ENCODE data around the gene DNAJC19. TPM values are rescaled to one million over a fixed set of nuclear protein-coding genes. Genes with fewer than 3 reads are reported as not detected.
A peak's percentile ranks its signal among the peaks of the same experiment; 100 is the strongest.
"Not testable (repeated sequence)": the region's sequence is repeated elsewhere in the genome, so short reads cannot be mapped to it uniquely, and the experiment has no call there.

DNAJC19 gene
- polyA plus RNA-seq, 1 donor: 48.8 TPM

GRCh38 chr3:181003469-181003868 is 13.9 kb upstream of the DNAJC19 start:
- not testable (repeated sequence) for H3K36me3 ChIP-seq (ENCODE audit: control insufficient read depth, insufficient read depth, low read length); H3K4me1 ChIP-seq (ENCODE audit: control insufficient read depth, insufficient read depth, low read length); DNase-seq; H3K27me3 ChIP-seq (ENCODE audit: control insufficient read depth, insufficient read depth, low read length); H3K9me3 ChIP-seq (ENCODE audit: control insufficient read depth, low read depth, low read length); H3K4me3 ChIP-seq (ENCODE audit: low read length); H3K27ac ChIP-seq (ENCODE audit: low read length)
- WGBS (ENCODE audit: insufficient coverage, low lambda C conversion rate): no CpG with 5 or more reads among the region's 2 CpGs

- not testable (repeated sequence) for H3K27me3 ChIP-seq (ENCODE audit: control insufficient read depth, insufficient read depth, low read length); H3K4me1 ChIP-seq (ENCODE audit: control insufficient read depth, insufficient read depth, low read length); H3K27ac ChIP-seq (ENCODE audit: low read length); H3K36me3 ChIP-seq (ENCODE audit: control insufficient read depth, insufficient read depth, low read length); DNase-seq; H3K9me3 ChIP-seq (ENCODE audit: control insufficient read depth, low read depth, low read length); H3K4me3 ChIP-seq (ENCODE audit: low read length)
- no CpG with 5 or more reads among the region's 4 CpGs for WGBS (ENCODE audit: insufficient coverage, low lambda C conversion rate)
These were observed 12.8 kb upstream of the DNAJC19 start for GRCh38 chr3:181002331-181002730.

- DNase-seq: no peak
- no peaks in the 10 kb centered on the region for H3K4me1 ChIP-seq (ENCODE audit: control insufficient read depth, insufficient read depth, low read length)
- no peaks in the 10 kb centered on the region for H3K9me3 ChIP-seq (ENCODE audit: control insufficient read depth, low read depth, low read length)
- no peak overlapping the region for H3K4me3 ChIP-seq (ENCODE audit: low read length)
- H3K36me3 ChIP-seq (ENCODE audit: control insufficient read depth, insufficient read depth, low read length): no peaks in the 10 kb centered on the region
- WGBS (ENCODE audit: insufficient coverage, low lambda C conversion rate): no CpG with 5 or more reads among the region's 2 CpGs
- no peak overlapping the region for H3K27ac ChIP-seq (ENCODE audit: low read length)
- no peaks in the 10 kb centered on the region for H3K27me3 ChIP-seq (ENCODE audit: control insufficient read depth, insufficient read depth, low read length)
These were observed 6.9 kb upstream of the DNAJC19 start for GRCh38 chr3:180996415-180996932.

- Histone ChIP-seq H3K9me3 (ENCODE audit: control insufficient read depth, low read depth, low read length) (no peaks in the 10 kb centered on the region), H3K27me3 (ENCODE audit: control insufficient read depth, insufficient read depth, low read length) (no peaks in the 10 kb centered on the region), H3K27ac (ENCODE audit: low read length) (peak overlapping the region; percentile 92), H3K36me3 (ENCODE audit: control insufficient read depth, insufficient read depth, low read length) (peaks cover 16% of the 10 kb centered on the region), H3K4me3 (ENCODE audit: low read length) (peak overlapping the region; percentile 92), H3K4me1 (ENCODE audit: control insufficient read depth, insufficient read depth, low read length) (peaks cover 10% of the 10 kb centered on the region)
- no peak for DNase-seq
- WGBS (ENCODE audit: insufficient coverage, low lambda C conversion rate): 60% methylated on average over 1 of the region's 2 CpGs
These were observed 969 bp upstream of the DNAJC19 start for GRCh38 chr3:180990505-180990904.

GRCh38 chr3:180987344-180987743 is 2.2 kb downstream of the DNAJC19 start:
- no peaks in the 10 kb centered on the region for H3K27me3 ChIP-seq (ENCODE audit: control insufficient read depth, insufficient read depth, low read length)
- H3K4me3 ChIP-seq (ENCODE audit: low read length): no peak overlapping the region
- peaks cover 26% of the 10 kb centered on the region for H3K36me3 ChIP-seq (ENCODE audit: control insufficient read depth, insufficient read depth, low read length)
- peaks cover 10% of the 10 kb centered on the region for H3K4me1 ChIP-seq (ENCODE audit: control insufficient read depth, insufficient read depth, low read length)
- no peak for DNase-seq
- no CpG with 5 or more reads among the region's 2 CpGs for WGBS (ENCODE audit: insufficient coverage, low lambda C conversion rate)
- no peaks in the 10 kb centered on the region for H3K9me3 ChIP-seq (ENCODE audit: control insufficient read depth, low read depth, low read length)
- no peak overlapping the region for H3K27ac ChIP-seq (ENCODE audit: low read length)

GRCh38 chr3:180986366-180986765 is 3.2 kb downstream of the DNAJC19 start:
- H3K36me3 ChIP-seq (ENCODE audit: control insufficient read depth, insufficient read depth, low read length): peaks cover 26% of the 10 kb centered on the region
- not testable (repeated sequence) for H3K4me3 ChIP-seq (ENCODE audit: low read length); H3K27ac ChIP-seq (ENCODE audit: low read length); H3K27me3 ChIP-seq (ENCODE audit: control insufficient read depth, insufficient read depth, low read length); H3K4me1 ChIP-seq (ENCODE audit: control insufficient read depth, insufficient read depth, low read length); H3K9me3 ChIP-seq (ENCODE audit: control insufficient read depth, low read depth, low read length); DNase-seq
- WGBS (ENCODE audit: insufficient coverage, low lambda C conversion rate): no CpG with 5 or more reads among the region's 10 CpGs

GRCh38 chr3:180983136-180983535 is 6.4 kb downstream of the DNAJC19 start:
- no peaks in the 10 kb centered on the region for H3K4me1 ChIP-seq (ENCODE audit: control insufficient read depth, insufficient read depth, low read length)
- DNase-seq: no peak
- H3K27ac ChIP-seq (ENCODE audit: low read length): no peak overlapping the region
- 40% methylated on average over 1 of the region's 2 CpGs for WGBS (ENCODE audit: insufficient coverage, low lambda C conversion rate)
- no peaks in the 10 kb centered on the region for H3K9me3 ChIP-seq (ENCODE audit: control insufficient read depth, low read depth, low read length)
- H3K27me3 ChIP-seq (ENCODE audit: control insufficient read depth, insufficient read depth, low read length): no peaks in the 10 kb centered on the region
- no peak overlapping the region for H3K4me3 ChIP-seq (ENCODE audit: low read length)
- peaks cover 31% of the 10 kb centered on the region for H3K36me3 ChIP-seq (ENCODE audit: control insufficient read depth, insufficient read depth, low read length)

GRCh38 chr3:180981912-180982311 is 7.6 kb downstream of the DNAJC19 start:
- H3K36me3 ChIP-seq (ENCODE audit: control insufficient read depth, insufficient read depth, low read length): peaks cover 25% of the 10 kb centered on the region
- H3K27me3 ChIP-seq (ENCODE audit: control insufficient read depth, insufficient read depth, low read length): no peaks in the 10 kb centered on the region
- peak in 1 of 2 donors; percentile 4 for DNase-seq
- no CpG with 5 or more reads among the region's 2 CpGs for WGBS (ENCODE audit: insufficient coverage, low lambda C conversion rate)
- no peaks in the 10 kb centered on the region for H3K4me1 ChIP-seq (ENCODE audit: control insufficient read depth, insufficient read depth, low read length)
- H3K27ac ChIP-seq (ENCODE audit: low read length): no peak overlapping the region
- no peak overlapping the region for H3K4me3 ChIP-seq (ENCODE audit: low read length)
- H3K9me3 ChIP-seq (ENCODE audit: control insufficient read depth, low read depth, low read length): no peaks in the 10 kb centered on the region

GRCh38 chr3:180980611-180981010 is 8.9 kb downstream of the DNAJC19 start:
- no peak for DNase-seq
- Histone ChIP-seq H3K9me3 (ENCODE audit: control insufficient read depth, low read depth, low read length) (no peaks in the 10 kb centered on the region), H3K4me3 (ENCODE audit: low read length) (no peak overlapping the region), H3K27me3 (ENCODE audit: control insufficient read depth, insufficient read depth, low read length) (no peaks in the 10 kb centered on the region), H3K4me1 (ENCODE audit: control insufficient read depth, insufficient read depth, low read length) (no peaks in the 10 kb centered on the region), H3K27ac (ENCODE audit: low read length) (no peak overlapping the region), H3K36me3 (ENCODE audit: control insufficient read depth, insufficient read depth, low read length) (peaks cover 20% of the 10 kb centered on the region)

GRCh38 chr3:180979961-180980360 is 9.6 kb downstream of the DNAJC19 start:
- H3K27ac ChIP-seq (ENCODE audit: low read length): no peak overlapping the region
- no peaks in the 10 kb centered on the region for H3K9me3 ChIP-seq (ENCODE audit: control insufficient read depth, low read depth, low read length)
- no peaks in the 10 kb centered on the region for H3K27me3 ChIP-seq (ENCODE audit: control insufficient read depth, insufficient read depth, low read length)
- H3K4me3 ChIP-seq (ENCODE audit: low read length): no peak overlapping the region
- no peak for DNase-seq
- H3K4me1 ChIP-seq (ENCODE audit: control insufficient read depth, insufficient read depth, low read length): no peaks in the 10 kb centered on the region
- H3K36me3 ChIP-seq (ENCODE audit: control insufficient read depth, insufficient read depth, low read length): peaks cover 17% of the 10 kb centered on the region

GRCh38 chr3:180977498-180977897 is 12.0 kb downstream of the DNAJC19 start:
- Histone ChIP-seq H3K9me3 (ENCODE audit: control insufficient read depth, low read depth, low read length) (no peaks in the 10 kb centered on the region), H3K4me1 (ENCODE audit: control insufficient read depth, insufficient read depth, low read length) (no peaks in the 10 kb centered on the region), H3K27me3 (ENCODE audit: control insufficient read depth, insufficient read depth, low read length) (no peaks in the 10 kb centered on the region), H3K4me3 (ENCODE audit: low read length) (no peak overlapping the region), H3K36me3 (ENCODE audit: control insufficient read depth, insufficient read depth, low read length) (peaks cover 17% of the 10 kb centered on the region), H3K27ac (ENCODE audit: low read length) (no peak overlapping the region)
- no peak for DNase-seq

All from large intestine (tissue), 3 donors.